ENCODE results near the gene VGLL4.

DNA sequence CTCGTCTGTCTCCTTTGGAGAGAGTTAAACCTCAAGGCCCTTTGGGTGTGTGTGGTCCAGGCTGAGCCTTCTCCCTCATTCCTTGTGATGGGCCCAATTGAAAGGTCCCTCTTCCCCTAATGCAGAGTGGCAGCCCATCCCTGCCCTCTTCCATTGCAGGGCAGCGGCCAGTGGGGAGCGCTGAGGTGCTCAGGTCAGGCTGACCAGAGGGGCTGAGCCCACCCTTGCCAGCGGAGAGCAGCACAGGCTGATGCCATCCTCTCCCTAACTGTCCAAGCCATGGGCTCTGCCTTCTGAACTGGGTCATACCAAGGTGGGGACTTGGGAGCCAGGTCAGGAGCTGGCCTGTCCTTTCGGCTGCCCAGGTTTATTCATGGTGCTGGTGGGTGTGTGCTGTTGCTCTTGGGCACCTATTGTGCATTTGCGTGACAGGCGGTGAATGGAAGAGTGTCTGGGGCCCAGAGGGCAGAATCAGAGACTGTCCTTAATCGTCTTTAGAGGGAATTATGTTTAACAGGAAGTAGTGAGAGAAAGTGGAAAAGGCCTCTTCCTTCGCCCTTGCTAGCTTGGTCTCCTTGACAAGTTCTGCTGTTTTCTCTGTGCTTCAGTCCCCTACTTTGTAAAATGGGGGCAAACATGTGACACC, 96.9 kb downstream of the VGLL4 start:
- TF ChIP-seq, protein P1, sequence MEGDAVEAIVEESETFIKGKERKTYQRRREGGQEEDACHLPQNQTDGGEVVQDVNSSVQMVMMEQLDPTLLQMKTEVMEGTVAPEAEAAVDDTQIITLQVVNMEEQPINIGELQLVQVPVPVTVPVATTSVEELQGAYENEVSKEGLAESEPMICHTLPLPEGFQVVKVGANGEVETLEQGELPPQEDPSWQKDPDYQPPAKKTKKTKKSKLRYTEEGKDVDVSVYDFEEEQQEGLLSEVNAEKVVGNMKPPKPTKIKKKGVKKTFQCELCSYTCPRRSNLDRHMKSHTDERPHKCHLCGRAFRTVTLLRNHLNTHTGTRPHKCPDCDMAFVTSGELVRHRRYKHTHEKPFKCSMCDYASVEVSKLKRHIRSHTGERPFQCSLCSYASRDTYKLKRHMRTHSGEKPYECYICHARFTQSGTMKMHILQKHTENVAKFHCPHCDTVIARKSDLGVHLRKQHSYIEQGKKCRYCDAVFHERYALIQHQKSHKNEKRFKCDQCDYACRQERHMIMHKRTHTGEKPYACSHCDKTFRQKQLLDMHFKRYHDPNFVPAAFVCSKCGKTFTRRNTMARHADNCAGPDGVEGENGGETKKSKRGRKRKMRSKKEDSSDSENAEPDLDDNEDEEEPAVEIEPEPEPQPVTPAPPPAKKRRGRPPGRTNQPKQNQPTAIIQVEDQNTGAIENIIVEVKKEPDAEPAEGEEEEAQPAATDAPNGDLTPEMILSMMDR (IDR thresholded peaks at IDR 0.05): no peak
- no peak for TF ChIP-seq POLR2A (IDR thresholded peaks at IDR 0.05)

Data from lower leg skin (tissue), 3 donors.